CD4-positive, alpha-beta T cell (primary cell): ENCODE results near the gene PLCB2. TPM values are rescaled to one million over a fixed set of nuclear protein-coding genes. Genes with fewer than 3 reads are reported as not detected.
A peak's percentile ranks its signal among the peaks of the same experiment; 100 is the strongest.

Experiments used
- ATAC-seq: fragments of 200-7000 bp; cut with Tn5 transposase; one replicate; pipeline ENCODE4 v1.10.0; 2022; ENCODE audit warnings: mild to moderate bottlenecking; ENCODE audit not compliant: poor library complexity
- CTCF ChIA-PET: fragments of 350-600 bp; sonication (Branson Sonifier 250); formaldehyde crosslinking; loops from one replicate; lab custom pipeline; 2021; ENCODE audit warnings: antibody characterized with exemption, inconsistent platforms; lab: Charles Lee
- POLR2A ChIA-PET: fragments of 350-600 bp; sonication (Branson Sonifier 250); formaldehyde crosslinking; loops from one replicate; lab custom pipeline; 2021; ENCODE audit warnings: antibody characterized with exemption, inconsistent platforms; lab: Charles Lee
- DNase-seq, 14 experiments: peaks; one replicate each; pipeline ENCODE4 v3.0.0-alpha.2; 2013 to 2020; ENCODE audit warnings: mixed read lengths in 2 of 14
- H3K27ac ChIP-seq, 2 donors: one replicate each; pipeline versions ENCODE4 v1.5.1 to v1.7.0; 2013; ENCODE audit warnings: low read length in 2 of 2, low read depth in 1 of 2, mild to moderate bottlenecking in 1 of 2
- H3K27me3 ChIP-seq, 2 experiments: 1 replicate in 1 of 2; 2 replicates in 1 of 2; pipeline versions ENCODE4 v1.6.1 to v1.7.0; 2013; ENCODE audit warnings: low read length in 2 of 2, control low read depth in 1 of 2, mild to moderate bottlenecking in 1 of 2, moderate library complexity in 1 of 2; ENCODE audit not compliant: insufficient read depth in 2 of 2, control insufficient read depth in 1 of 2
- H3K36me3 ChIP-seq: one replicate; pipeline ENCODE4 v1.6.1; 2013; ENCODE audit warnings: low read length, control low read depth; ENCODE audit not compliant: insufficient read depth
- H3K4me1 ChIP-seq: one replicate; pipeline ENCODE4 v1.6.1; 2013; ENCODE audit warnings: low read length, control low read depth; ENCODE audit not compliant: insufficient read depth
- H3K4me3 ChIP-seq: one replicate; pipeline ENCODE4 v1.5.1; 2013; ENCODE audit warnings: mild to moderate bottlenecking, low read length, moderate library complexity
- H3K9me3 ChIP-seq, 2 experiments: 1 replicate in 1 of 2; 2 replicates in 1 of 2; pipeline versions ENCODE4 v1.6.1 to v1.7.0; 2013; ENCODE audit warnings: low read length in 2 of 2, mild to moderate bottlenecking in 2 of 2, control low read depth in 1 of 2, moderate library complexity in 1 of 2; ENCODE audit not compliant: control insufficient read depth in 1 of 2, insufficient read depth in 1 of 2
- H3K27ac Mint-ChIP-seq: one replicate; pipeline ENCODE4 v1.8.0; 2020; ENCODE audit warnings: mixed read lengths
- H3K27me3 Mint-ChIP-seq: one replicate; pipeline ENCODE4 v1.8.0; 2021; ENCODE audit warnings: mixed read lengths
- H3K36me3 Mint-ChIP-seq: one replicate; pipeline ENCODE4 v1.8.0; 2021; ENCODE audit warnings: low read depth, mixed read lengths
- H3K4me1 Mint-ChIP-seq: one replicate; pipeline ENCODE4 v1.8.0; 2021; ENCODE audit warnings: low read depth, mixed read lengths
- H3K4me3 Mint-ChIP-seq: one replicate; pipeline ENCODE4 v1.8.0; 2020; ENCODE audit warnings: mild to moderate bottlenecking, mixed read lengths
- H3K9me3 Mint-ChIP-seq: one replicate; pipeline ENCODE4 v1.8.0; 2020; ENCODE audit warnings: mixed read lengths
- CTCF ChIP-seq: fragments of 200-600 bp; IDR thresholded peaks from one replicate; pipeline ENCODE4 v1.8.0; 2022; ENCODE audit warnings: antibody characterized with exemption, mild to moderate bottlenecking
- intact Hi-C, 2 experiments: fragments of 100-400 bp; cut with DNase I in 1 of 2; cut with micrococcal nuclease in 1 of 2; formaldehyde crosslinking; loops; one replicate each; pipeline versions ENCODE4 v1.15.1 to v1.9.0; 2023 to 2025; cut with DNase I, micrococcal nuclease
- total RNA-seq, 174 experiments: library from RNA in 2 of 174; stranded (reverse) in 2 of 174; gene quantifications; one replicate each; pipeline ENCODE4 v1.2.3 and lab custom pipeline; 2021 to 2026

PLCB2 gene
- total RNA-seq, 2 experiments from 2014 or later, result 206 to 222 TPM

DNA sequence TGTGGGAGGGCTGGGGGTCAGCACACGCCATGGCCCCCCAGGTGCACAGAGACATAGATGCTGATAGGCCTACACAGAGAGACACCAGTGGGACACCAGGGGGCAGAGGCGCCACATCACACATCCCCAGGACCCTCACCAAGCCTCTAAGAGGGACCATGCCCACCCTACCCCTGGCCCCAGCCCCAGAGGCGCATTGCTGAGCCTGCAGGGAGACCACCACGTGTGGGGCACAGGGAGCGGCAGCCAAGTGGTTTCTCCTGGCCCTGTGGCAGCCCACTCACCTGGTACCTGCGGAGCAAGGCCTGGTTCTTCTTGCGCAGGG lies 31.8 kb upstream of the PLCB2 start:
- Histone ChIP-seq H3K36me3 (no peaks in the 10 kb centered on the region), H3K27ac (no peak overlapping the region), H3K4me1 (peaks cover 24% of the 10 kb centered on the region), H3K4me3 (no peak overlapping the region), H3K27me3 (no peaks in the 10 kb centered on the region), H3K9me3 (no peaks in the 10 kb centered on the region)
- Mint-ChIP-seq H3K4me1 (peaks cover 10% of the 10 kb centered on the region), H3K9me3 (no peaks in the 10 kb centered on the region), H3K27me3 (no peaks in the 10 kb centered on the region), H3K4me3 (no peak overlapping the region), H3K36me3 (no peaks in the 10 kb centered on the region), H3K27ac (no peak overlapping the region)
- ChIA-PET CTCF (interaction anchor here (0.9 to 3.7 kb wide), 4 partner anchors 13 to 65 kb away, joined by 3 to 48 read pairs (median 18); partner anchors contain the start of gene INAFM2), POLR2A (interaction anchor here (1.0 kb wide), 1 partner anchor 14 kb away, joined by 3 read pairs; no protein-coding TSS in a partner anchor)
- no peak for ATAC-seq
- TF ChIP-seq CTCF, result no peak
- DNase-seq, result no peak
- intact Hi-C loops, result loop anchor here (5.0 to 10.0 kb wide), 2 partner anchors 122 to 555 kb away; partner anchors contain the start of gene FSIP1 (in 1 of the 2)

DNA sequence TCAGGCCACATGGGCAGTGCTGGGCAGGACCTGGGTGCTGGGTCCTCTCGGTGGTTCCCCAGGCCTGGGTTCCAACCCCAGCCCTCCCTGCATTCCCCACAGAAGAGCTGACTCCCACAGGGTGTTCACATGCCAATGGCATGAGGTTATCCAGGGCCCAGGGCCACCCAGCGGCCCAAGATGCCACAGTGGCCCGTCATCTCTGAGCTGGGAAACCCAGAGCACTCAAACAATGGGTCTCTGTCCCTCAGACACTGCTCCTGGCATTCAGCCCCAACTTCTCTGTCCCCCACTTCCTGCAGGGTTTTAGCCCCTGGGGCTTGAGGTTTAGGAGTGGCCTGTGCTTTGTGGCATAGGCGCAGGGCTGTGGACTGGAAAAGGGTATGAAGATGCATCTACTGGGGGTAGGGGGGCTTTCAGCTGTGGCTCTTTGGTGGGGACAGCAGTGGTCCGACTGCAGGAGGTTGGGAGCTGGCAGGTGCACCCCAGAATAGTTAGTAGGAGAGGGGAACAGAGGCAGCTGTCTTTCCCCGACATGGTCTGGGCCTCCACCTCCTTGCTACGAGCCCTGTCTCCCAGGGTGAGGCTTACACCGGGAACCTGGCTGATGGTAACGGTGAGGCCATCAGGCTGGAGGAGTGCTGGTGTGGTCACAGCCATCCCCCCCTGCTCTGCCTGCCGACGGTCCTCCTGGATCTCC lies 31.3 kb upstream of the PLCB2 start:
- Mint-ChIP-seq H3K27me3 (no peaks in the 10 kb centered on the region), H3K9me3 (no peaks in the 10 kb centered on the region), H3K4me1 (peaks cover 15% of the 10 kb centered on the region), H3K27ac (no peak overlapping the region), H3K4me3 (no peak overlapping the region), H3K36me3 (no peaks in the 10 kb centered on the region)
- POLR2A ChIA-PET, result interaction anchor here (1.0 to 4.2 kb wide), 4 partner anchors 14 to 31 kb away, joined by 3 to 34 read pairs (median 12); partner anchors contain the start of genes INAFM2 and PLCB2
- DNase-seq, result no peak
- CTCF ChIA-PET, result interaction anchor here (0.9 to 3.7 kb wide), 10 partner anchors 12 to 65 kb away, joined by 3 to 48 read pairs (median 14); partner anchors contain the start of genes INAFM2 and PLCB2
- H3K36me3 ChIP-seq, result no peaks in the 10 kb centered on the region
- H3K27me3 ChIP-seq, result no peaks in the 10 kb centered on the region
- no peaks in the 10 kb centered on the region for H3K9me3 ChIP-seq
- TF ChIP-seq CTCF, result no peak
- H3K4me3 ChIP-seq, result no peak overlapping the region
- peaks cover 24% of the 10 kb centered on the region for H3K4me1 ChIP-seq
- intact Hi-C loops, result loop anchor here (1.0 to 10.0 kb wide), 6 partner anchors 18 to 554 kb away; partner anchors contain the start of genes FSIP1 (in 1 of the 2) and PLCB2 (in 1 of the 2)
- no peak overlapping the region for H3K27ac ChIP-seq
- ATAC-seq, result no peak

GRCh38 chr15:40338041-40338657 lies 30.4 kb upstream of the PLCB2 start:
- no peak overlapping the region for H3K27ac ChIP-seq
- H3K9me3 ChIP-seq, result no peaks in the 10 kb centered on the region
- H3K4me3 ChIP-seq, result no peak overlapping the region
- TF ChIP-seq CTCF, result peak; percentile 90
- H3K4me3 Mint-ChIP-seq, result no peak overlapping the region
- H3K36me3 Mint-ChIP-seq, result no peaks in the 10 kb centered on the region
- H3K36me3 ChIP-seq, result no peaks in the 10 kb centered on the region
- ATAC-seq, result peak; percentile 81
- H3K4me1 ChIP-seq, result peaks cover 31% of the 10 kb centered on the region
- ChIA-PET POLR2A (interaction anchor here (1.4 to 4.2 kb wide), 5 partner anchors 13 to 59 kb away, joined by 6 to 34 read pairs (median 8); partner anchors contain the start of genes INAFM2 and PLCB2), CTCF (interaction anchor here (0.7 to 3.7 kb wide), 22 partner anchors 11 to 651 kb away, joined by 3 to 48 read pairs (median 6); partner anchors contain the start of genes ANKRD63, DISP2, INAFM2 and IVD)
- H3K27me3 Mint-ChIP-seq, result no peaks in the 10 kb centered on the region
- no peak overlapping the region for H3K27ac Mint-ChIP-seq
- peaks cover 21% of the 10 kb centered on the region for H3K4me1 Mint-ChIP-seq
- peak; percentile 64 to 89 (median 73) for DNase-seq
- H3K27me3 ChIP-seq, result no peaks in the 10 kb centered on the region
- intact Hi-C loops, result loop anchor here (1.0 to 10.0 kb wide), 6 partner anchors 17 to 553 kb away; partner anchors contain the start of genes FSIP1 (in 1 of the 2) and PLCB2 (in 1 of the 2)
- no peaks in the 10 kb centered on the region for H3K9me3 Mint-ChIP-seq
